Liver (tissue), 3 donors: ENCODE measurements around the gene SLC24A1.

Experiments
- ATF3 ChIP-seq: IDR thresholded peaks from 2 replicates; pipeline ENCODE4 v1.6.1; 2016; ENCODE audit warnings: antibody characterized with exemption
- CTCF ChIP-seq: fragments of 150-350 bp; IDR thresholded peaks from 2 replicates; pipeline ENCODE4 v1.5.1; 2017; ENCODE audit warnings: improper control_type of control experiment, low read depth, low read length; ENCODE audit not compliant: missing input control
- EGR1 ChIP-seq, 2 donors: IDR thresholded peaks; 2 replicates each; pipeline ENCODE4 v1.6.1; 2016 to 2018; ENCODE audit warnings: antibody characterized with exemption in 2 of 2, low read depth in 2 of 2
- FOXA1 ChIP-seq: IDR thresholded peaks from 2 replicates; pipeline ENCODE4 v1.6.1; 2016; ENCODE audit warnings: antibody characterized with exemption
- GABPA ChIP-seq, 2 donors: IDR thresholded peaks in 1 of 2; conservative IDR thresholded peaks in 1 of 2; 2 replicates each; pipeline ENCODE4 v1.6.1; 2016; ENCODE audit warnings: antibody characterized with exemption in 2 of 2, mild to moderate bottlenecking in 1 of 2, moderate library complexity in 1 of 2
- HNF4A ChIP-seq, 2 donors: conservative IDR thresholded peaks; 2 replicates each; pipeline ENCODE4 v1.6.1; 2016; ENCODE audit warnings: antibody characterized with exemption in 2 of 2, mild to moderate bottlenecking in 2 of 2
- HNF4G ChIP-seq: IDR thresholded peaks from 2 replicates; pipeline ENCODE4 v1.6.1; 2016; ENCODE audit warnings: antibody characterized with exemption
- RAD21 ChIP-seq, 2 donors: IDR thresholded peaks; 2 replicates each; pipeline ENCODE4 v1.6.1; 2016; ENCODE audit warnings: antibody characterized with exemption in 2 of 2, mild to moderate bottlenecking in 2 of 2
- REST ChIP-seq: IDR thresholded peaks from 2 replicates; pipeline ENCODE4 v1.6.1; 2016; ENCODE audit warnings: antibody characterized with exemption, mild to moderate bottlenecking
- TAF1 ChIP-seq: conservative IDR thresholded peaks from 2 replicates; pipeline ENCODE4 v1.6.1; 2016; ENCODE audit warnings: antibody characterized with exemption, mild to moderate bottlenecking
- YY1 ChIP-seq: IDR thresholded peaks from 2 replicates; pipeline ENCODE4 v1.6.1; 2016; ENCODE audit warnings: antibody characterized with exemption, mild to moderate bottlenecking
- ZBTB33 ChIP-seq: IDR thresholded peaks from 2 replicates; pipeline ENCODE4 v1.6.1; 2016; ENCODE audit warnings: antibody characterized with exemption
- donor health status: healthy.
- donor health status: healthy.

GRCh38 chr15:65645392-65645791 lies 23.7 kb downstream of the SLC24A1 start:
- TF ChIP-seq CTCF = no peak
- no peak for TF ChIP-seq RAD21 (IDR thresholded peaks at IDR 0.05)
- no peak for TF ChIP-seq ATF3
- no peak for TF ChIP-seq YY1
- TF ChIP-seq FOXA1 = no peak
- no peak for TF ChIP-seq REST
- no peak for TF ChIP-seq ZBTB33
- no peak for TF ChIP-seq GABPA (IDR thresholded peaks at IDR 0.05 in 1 of 2, conservative IDR thresholded peaks at IDR 0.05 in 1 of 2)
- TF ChIP-seq EGR1 (IDR thresholded peaks at IDR 0.05; ENCODE audit: low read depth in 2 of 2) = no peak
- no peak for TF ChIP-seq TAF1
- TF ChIP-seq HNF4G = no peak
- no peak for TF ChIP-seq HNF4A (conservative IDR thresholded peaks at IDR 0.05)
